Activated naive CD8-positive, alpha-beta T cell treated with anti-CD3 and anti-CD28 coated beads, Interleukin-2, amount 50 U/mL, for 24 hours (primary cell): ENCODE data around the gene NDUFA7.
"Not testable (repeated sequence)": the region's sequence is repeated elsewhere in the genome, so short reads cannot be mapped to it uniquely, and the experiment has no call there.

Experiments used
- ATAC-seq: fragments of 150-1000 bp; cut with Tn5 transposase; one replicate; pipeline ENCODE4 v1.10.0; 2021
- DNase-seq: peaks from one replicate; pipeline ENCODE4 v3.0.0; 2021
- H3K27ac Mint-ChIP-seq: one replicate; pipeline ENCODE4 v1.8.0; 2021; ENCODE audit warnings: mild to moderate bottlenecking, mixed read lengths
- H3K27me3 Mint-ChIP-seq: one replicate; pipeline ENCODE4 v1.8.0; 2021; ENCODE audit warnings: mixed read lengths
- H3K36me3 Mint-ChIP-seq: one replicate; pipeline ENCODE4 v1.8.0; 2021; ENCODE audit warnings: low read depth, mixed read lengths
- H3K4me1 Mint-ChIP-seq: one replicate; pipeline ENCODE4 v1.8.0; 2021; ENCODE audit warnings: mixed read lengths
- H3K4me3 Mint-ChIP-seq: one replicate; pipeline ENCODE4 v1.8.0; 2021; ENCODE audit warnings: mild to moderate bottlenecking, moderate library complexity, mixed read lengths
- H3K9me3 Mint-ChIP-seq: one replicate; pipeline ENCODE4 v1.8.0; 2021; ENCODE audit warnings: mixed read lengths

NDUFA7 gene

DNA sequence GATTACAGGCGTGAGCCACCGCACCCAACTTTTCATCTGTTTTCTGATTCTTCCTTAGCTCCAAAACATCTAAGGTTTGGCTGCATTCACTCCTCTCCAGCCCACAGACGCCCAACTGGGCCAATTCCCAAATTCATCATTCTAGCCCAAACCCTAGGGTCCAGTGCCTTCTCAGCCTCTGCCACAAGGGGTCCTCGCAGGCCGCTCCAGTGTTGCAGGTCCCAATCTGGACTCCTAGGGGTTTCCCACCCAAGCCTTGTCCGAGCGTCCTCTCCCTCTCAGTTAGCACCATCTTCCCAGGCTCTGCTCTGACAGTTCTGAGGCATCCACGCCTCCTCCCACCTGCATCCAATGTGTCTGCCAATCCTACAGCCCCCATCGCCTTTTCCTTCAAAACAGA lies 44.7 kb downstream of the NDUFA7 start:
- H3K4me1 Mint-ChIP-seq, H3K27me3 Mint-ChIP-seq, H3K27ac Mint-ChIP-seq, H3K36me3 Mint-ChIP-seq, H3K9me3 Mint-ChIP-seq, DNase-seq, H3K4me3 Mint-ChIP-seq: not testable (repeated sequence)
- ATAC-seq: peak; percentile 53

DNA sequence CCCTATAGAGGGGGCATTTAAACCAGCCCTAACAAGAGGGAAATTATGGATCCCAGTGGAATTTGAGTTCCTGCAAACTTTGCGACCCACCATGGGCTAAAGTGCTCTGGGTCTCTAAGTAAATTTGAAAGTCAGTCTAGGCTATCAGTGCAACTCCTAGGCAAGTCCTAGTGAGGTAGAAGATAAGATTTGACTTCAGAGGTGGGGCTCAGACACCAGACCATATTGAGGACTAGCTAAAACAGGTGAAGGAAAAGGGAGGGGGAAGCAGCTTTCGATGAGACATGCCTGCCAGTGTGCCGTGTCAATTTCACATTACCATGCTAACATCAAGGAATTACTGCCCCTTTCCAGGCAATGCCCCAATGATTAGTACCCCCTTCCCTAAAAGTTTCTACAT lies 51.5 kb downstream of the NDUFA7 start:
- DNase-seq (no peak), ATAC-seq (no peak)
- H3K4me1 Mint-ChIP-seq: peaks cover 21% of the 10 kb centered on the region
- no peaks in the 10 kb centered on the region for H3K9me3 Mint-ChIP-seq
- no peaks in the 10 kb centered on the region for H3K36me3 Mint-ChIP-seq
- H3K4me3 Mint-ChIP-seq: peak overlapping the region; percentile 79
- H3K27ac Mint-ChIP-seq: peak overlapping the region; percentile 84
- no peaks in the 10 kb centered on the region for H3K27me3 Mint-ChIP-seq

DNA sequence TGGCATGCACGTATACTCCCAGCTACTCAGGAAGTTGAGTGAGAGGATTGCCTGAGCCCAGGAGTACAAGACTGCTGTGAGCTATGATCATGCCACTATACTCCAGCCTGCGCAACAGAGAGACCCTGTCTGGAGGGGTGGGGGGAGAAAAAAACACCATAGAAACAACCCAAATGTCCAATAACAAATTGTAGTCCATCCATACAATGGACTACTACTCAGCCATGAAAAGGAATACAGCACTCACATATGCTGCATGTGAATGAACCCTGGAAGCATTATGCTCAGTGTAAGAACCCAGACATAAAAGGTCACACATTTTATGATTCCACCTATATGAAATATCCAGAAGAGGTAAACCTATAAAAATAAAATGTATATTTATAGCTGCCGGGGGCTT lies 55.3 kb downstream of the NDUFA7 start:
- Mint-ChIP-seq H3K9me3 (no peaks in the 10 kb centered on the region), H3K36me3 (no peaks in the 10 kb centered on the region), H3K4me3 (no peak overlapping the region), H3K27ac (no peak overlapping the region), H3K27me3 (no peaks in the 10 kb centered on the region), H3K4me1 (peaks cover 21% of the 10 kb centered on the region)
- no peak for ATAC-seq
- DNase-seq: no peak

DNA sequence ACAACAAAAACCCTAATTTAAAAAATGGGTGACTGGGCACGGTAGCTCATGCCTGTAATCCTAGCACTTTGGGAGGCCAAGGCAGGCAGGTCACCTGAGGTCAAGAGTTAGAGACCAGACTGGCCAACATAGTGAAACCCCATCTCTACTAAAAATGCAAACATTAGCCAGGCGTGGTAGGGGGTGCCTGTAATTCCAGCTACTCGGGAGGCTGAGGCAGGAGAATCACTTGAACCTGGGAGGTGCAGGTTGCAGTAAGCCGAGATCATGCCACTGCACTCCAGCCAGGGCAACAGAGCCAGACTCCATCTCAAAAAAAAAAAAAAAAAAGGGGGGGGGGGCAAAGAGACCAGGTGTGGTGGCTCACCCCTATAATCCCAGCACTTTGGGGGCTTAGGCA lies 56.9 kb downstream of the NDUFA7 start:
- H3K4me3 Mint-ChIP-seq, H3K36me3 Mint-ChIP-seq, H3K9me3 Mint-ChIP-seq, H3K27ac Mint-ChIP-seq, DNase-seq, H3K27me3 Mint-ChIP-seq, ATAC-seq: not testable (repeated sequence)
- peaks cover 16% of the 10 kb centered on the region for H3K4me1 Mint-ChIP-seq

DNA sequence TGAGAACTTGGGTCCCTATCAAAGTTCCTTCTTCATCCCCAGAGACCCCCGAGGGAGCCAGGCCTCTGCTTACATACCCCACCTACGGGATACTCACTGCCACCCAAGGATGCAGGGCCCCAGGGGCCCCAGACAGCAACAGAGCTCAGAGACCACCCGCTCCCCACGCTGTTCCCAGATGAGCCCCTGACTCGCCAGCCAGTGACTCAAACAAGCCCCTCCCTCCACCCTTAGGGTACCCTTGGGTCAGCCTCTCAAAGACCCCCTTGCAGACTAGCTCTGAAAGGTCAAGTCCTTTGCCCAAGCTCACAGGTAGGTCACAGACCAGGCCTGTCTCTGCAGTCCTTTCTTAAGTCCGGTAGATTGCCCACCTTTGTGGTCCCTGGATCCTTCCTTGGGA lies 58.7 kb downstream of the NDUFA7 start:
- H3K27ac Mint-ChIP-seq: no peak overlapping the region
- DNase-seq (no peak), ATAC-seq (no peak)
- no peaks in the 10 kb centered on the region for H3K9me3 Mint-ChIP-seq
- H3K36me3 Mint-ChIP-seq: no peaks in the 10 kb centered on the region
- H3K4me1 Mint-ChIP-seq: peaks cover 8% of the 10 kb centered on the region
- H3K27me3 Mint-ChIP-seq: no peaks in the 10 kb centered on the region
- no peak overlapping the region for H3K4me3 Mint-ChIP-seq

DNA sequence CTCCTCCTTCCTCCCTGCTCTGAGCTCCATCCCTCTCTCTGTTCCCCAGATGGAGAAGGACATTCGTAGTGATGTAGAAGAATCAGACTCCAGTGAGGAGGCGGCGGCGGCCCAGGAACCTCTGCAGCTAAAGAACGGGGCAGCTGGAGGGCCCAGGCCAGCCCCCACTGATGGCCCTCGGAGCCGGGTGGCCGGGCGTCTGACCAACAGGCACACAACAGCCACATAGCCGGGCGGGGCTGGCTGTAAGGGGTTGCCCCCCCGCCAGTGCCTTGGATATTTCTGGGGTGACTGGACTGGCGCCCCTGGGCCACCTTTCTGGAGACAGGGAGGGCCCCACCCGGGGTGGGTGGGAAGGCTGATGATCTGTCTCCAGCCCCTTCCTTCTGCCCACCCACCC lies 59.3 kb downstream of the NDUFA7 start:
- no peak for DNase-seq
- no peaks in the 10 kb centered on the region for H3K9me3 Mint-ChIP-seq
- H3K36me3 Mint-ChIP-seq: no peaks in the 10 kb centered on the region
- H3K4me3 Mint-ChIP-seq: no peak overlapping the region
- no peaks in the 10 kb centered on the region for H3K27me3 Mint-ChIP-seq
- peaks cover 8% of the 10 kb centered on the region for H3K4me1 Mint-ChIP-seq
- no peak overlapping the region for H3K27ac Mint-ChIP-seq
- no peak for ATAC-seq

DNA sequence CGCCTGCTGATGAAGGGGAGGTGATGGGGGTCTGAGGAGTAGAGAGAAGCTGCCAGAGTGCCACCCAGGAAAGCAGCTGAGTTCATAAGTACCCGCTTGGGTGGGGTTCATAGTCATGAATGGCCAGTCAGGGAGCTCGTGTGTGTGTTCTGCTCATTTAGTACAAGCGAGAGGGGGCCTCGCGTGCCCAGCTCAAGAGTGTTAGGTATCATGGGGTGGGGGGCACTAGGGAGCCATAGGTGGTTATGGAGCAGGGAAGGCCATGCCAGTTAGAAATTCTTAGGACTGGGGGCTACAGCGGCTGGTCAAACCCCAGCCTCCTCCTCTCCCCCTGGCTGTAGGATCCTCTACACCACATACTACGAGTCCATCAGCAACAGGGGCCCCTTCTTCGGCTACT lies 59.8 kb downstream of the NDUFA7 start:
- ATAC-seq: no peak
- Mint-ChIP-seq H3K27ac (no peak overlapping the region), H3K9me3 (no peaks in the 10 kb centered on the region), H3K36me3 (no peaks in the 10 kb centered on the region), H3K4me1 (peaks cover 8% of the 10 kb centered on the region), H3K27me3 (no peaks in the 10 kb centered on the region), H3K4me3 (no peak overlapping the region)
- no peak for DNase-seq
